ENCODE results near the gene KIF27. TPM values are rescaled to one million over a fixed set of nuclear protein-coding genes. Genes with fewer than 3 reads are reported as not detected.

KIF27 gene
- 11.6 to 13.7 TPM (median 13.2 TPM) in 3 replicates for total RNA-seq

- TF ChIP-seq, protein P1, sequence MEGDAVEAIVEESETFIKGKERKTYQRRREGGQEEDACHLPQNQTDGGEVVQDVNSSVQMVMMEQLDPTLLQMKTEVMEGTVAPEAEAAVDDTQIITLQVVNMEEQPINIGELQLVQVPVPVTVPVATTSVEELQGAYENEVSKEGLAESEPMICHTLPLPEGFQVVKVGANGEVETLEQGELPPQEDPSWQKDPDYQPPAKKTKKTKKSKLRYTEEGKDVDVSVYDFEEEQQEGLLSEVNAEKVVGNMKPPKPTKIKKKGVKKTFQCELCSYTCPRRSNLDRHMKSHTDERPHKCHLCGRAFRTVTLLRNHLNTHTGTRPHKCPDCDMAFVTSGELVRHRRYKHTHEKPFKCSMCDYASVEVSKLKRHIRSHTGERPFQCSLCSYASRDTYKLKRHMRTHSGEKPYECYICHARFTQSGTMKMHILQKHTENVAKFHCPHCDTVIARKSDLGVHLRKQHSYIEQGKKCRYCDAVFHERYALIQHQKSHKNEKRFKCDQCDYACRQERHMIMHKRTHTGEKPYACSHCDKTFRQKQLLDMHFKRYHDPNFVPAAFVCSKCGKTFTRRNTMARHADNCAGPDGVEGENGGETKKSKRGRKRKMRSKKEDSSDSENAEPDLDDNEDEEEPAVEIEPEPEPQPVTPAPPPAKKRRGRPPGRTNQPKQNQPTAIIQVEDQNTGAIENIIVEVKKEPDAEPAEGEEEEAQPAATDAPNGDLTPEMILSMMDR (IDR thresholded peaks at IDR 0.05; ENCODE audit: unreplicated experiment) = peak; percentile 59
- peak; percentile 99 for DNase-seq (ENCODE audit: low spot score in 2 of 2, unreplicated experiment in 2 of 2)
- H3K4me1 Mint-ChIP-seq = peaks cover 15% of the 10 kb centered on the region
- H3K27ac Mint-ChIP-seq = peak within 1 kb of the TSS; percentile 95
- no peaks in the 10 kb centered on the region for H3K27me3 Mint-ChIP-seq (ENCODE audit: low read depth)
- no peaks in the 10 kb centered on the region for H3K9me3 Mint-ChIP-seq
- H3K4me3 Mint-ChIP-seq = peak within 1 kb of the TSS; percentile 84
- peaks cover 2% of the 10 kb centered on the region for H3K36me3 Mint-ChIP-seq
Observed at GRCh38 chr9:83920927-83921707, at the start of gene KIF27. Gene KIF27, minus strand, starts transcription at chr9:83921432. Its CDS starts 5,841 bp downstream, at chr9:83915591.

DNA sequence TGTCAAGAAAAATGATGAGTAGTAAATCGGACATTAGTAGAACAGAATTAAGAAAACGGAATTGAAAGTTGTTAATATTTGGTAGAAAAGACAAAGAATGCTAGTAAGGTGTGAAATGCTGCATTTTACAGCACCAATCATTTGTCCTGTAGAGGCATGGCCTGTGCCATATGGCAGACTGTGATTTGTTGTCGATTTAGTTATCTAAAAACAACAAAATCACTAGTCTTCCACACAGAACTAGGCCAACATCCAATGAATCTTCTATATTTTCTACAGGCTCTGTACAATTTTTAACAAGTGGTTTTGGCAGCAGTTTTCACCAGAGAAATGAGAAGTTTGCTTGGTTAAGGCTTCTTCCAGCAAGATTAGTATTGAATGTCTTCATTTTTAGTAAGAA is 48.4 kb upstream of the KIF27 start:
- peaks cover 59% of the 10 kb centered on the region for H3K36me3 Mint-ChIP-seq
- H3K9me3 Mint-ChIP-seq = no peaks in the 10 kb centered on the region
- H3K27me3 Mint-ChIP-seq (ENCODE audit: low read depth) = no peaks in the 10 kb centered on the region
- DNase-seq (ENCODE audit: low spot score in 2 of 2, unreplicated experiment in 2 of 2) = no peak
- peaks cover 5% of the 10 kb centered on the region for H3K4me1 Mint-ChIP-seq
- H3K27ac Mint-ChIP-seq = no peak overlapping the region
- TF ChIP-seq, protein P1 (IDR thresholded peaks at IDR 0.05; ENCODE audit: unreplicated experiment) = no peak
- H3K4me3 Mint-ChIP-seq = no peak overlapping the region

DNA sequence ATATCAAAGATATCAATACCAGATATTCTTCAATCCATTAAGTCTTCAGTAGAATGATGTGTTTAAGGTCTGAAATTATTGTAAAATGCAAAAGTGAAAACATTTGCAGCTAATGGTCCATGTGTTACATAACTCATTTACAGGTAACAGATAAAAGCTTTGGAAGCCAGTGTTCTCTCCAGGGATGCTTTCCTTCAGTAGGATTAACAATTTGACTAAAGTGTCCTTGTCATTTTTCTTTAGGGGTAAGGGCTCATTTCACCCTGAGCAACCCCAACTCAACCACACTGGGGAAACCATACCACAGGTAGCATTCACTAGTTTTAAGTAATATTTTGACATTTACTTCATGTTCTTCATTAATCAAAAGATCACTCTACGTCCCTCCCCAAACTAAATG is 45.8 kb upstream of the KIF27 start:
- DNase-seq (ENCODE audit: low spot score in 2 of 2, unreplicated experiment in 2 of 2) = no peak
- H3K27me3 Mint-ChIP-seq (ENCODE audit: low read depth) = no peaks in the 10 kb centered on the region
- peaks cover 2% of the 10 kb centered on the region for H3K4me1 Mint-ChIP-seq
- H3K4me3 Mint-ChIP-seq = no peak overlapping the region
- TF ChIP-seq, protein P1 (IDR thresholded peaks at IDR 0.05; ENCODE audit: unreplicated experiment) = no peak
- no peaks in the 10 kb centered on the region for H3K9me3 Mint-ChIP-seq
- peaks cover 43% of the 10 kb centered on the region for H3K36me3 Mint-ChIP-seq
- H3K27ac Mint-ChIP-seq = peak overlapping the region; percentile 57

DNA sequence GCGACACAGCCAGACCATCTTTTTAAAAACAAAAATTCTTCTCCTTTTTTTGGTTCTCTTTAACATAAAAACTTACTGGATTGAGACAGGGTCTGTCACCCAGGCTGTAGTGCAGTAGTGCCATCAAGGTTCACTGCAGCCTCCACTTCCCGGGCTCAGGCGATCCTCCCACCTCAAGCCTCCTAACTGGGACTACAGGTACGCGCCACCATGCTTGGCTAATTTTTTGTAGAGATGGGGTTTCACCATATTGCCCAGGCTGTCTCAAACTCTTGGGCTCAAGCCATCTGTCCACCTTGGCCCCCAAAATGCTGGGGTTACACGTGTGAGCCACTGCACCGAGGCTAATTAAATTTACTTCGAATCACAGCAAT is 45.0 kb upstream of the KIF27 start:
- peak overlapping the region; percentile 47 for H3K27ac Mint-ChIP-seq

DNA sequence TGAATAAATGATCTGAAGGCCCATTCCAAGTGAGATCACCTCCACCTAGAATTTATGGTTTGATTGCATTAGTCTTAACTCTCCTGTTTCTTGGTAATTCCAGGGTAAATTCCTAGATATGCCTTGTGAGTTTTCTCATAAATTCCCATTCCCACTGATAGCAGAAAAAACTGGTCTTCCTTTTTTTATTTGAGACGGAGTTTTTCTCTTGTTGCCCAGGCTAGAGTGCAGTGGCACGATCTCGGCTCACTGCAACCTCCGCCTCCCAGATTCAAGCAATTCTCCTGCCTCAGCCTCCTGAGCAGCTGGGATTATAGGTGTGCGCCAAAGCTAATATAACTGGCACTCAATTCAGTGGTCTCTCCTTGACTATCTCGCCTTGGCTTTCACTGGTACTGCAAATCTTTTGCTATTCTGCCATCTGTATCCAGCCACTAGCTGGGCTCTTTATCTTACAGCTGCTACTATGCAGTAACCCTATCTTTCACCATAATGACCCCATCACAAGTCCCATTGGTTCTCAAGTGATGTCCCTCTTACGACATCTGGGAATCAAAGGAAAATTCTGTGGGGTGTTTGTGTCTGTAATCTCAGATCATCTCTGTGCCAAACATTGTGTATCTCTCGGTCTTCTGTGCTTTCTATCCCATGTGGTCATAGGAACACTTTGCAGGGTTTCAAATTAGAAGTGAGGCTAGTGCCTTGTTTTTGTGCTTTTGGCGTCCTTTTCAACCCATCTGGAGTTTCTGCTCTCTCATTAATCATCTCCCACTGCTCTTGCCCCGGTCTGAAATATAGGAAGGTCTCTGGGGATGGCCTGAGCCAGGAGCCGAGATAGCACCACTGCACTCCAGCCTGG is 44.3 kb upstream of the KIF27 start:
- Mint-ChIP-seq H3K4me3 (no peak overlapping the region), H3K9me3 (no peaks in the 10 kb centered on the region), H3K4me1 (peaks cover 4% of the 10 kb centered on the region), H3K36me3 (peaks cover 28% of the 10 kb centered on the region), H3K27ac (peak overlapping the region; percentile 47), H3K27me3 (ENCODE audit: low read depth) (no peaks in the 10 kb centered on the region)
- no peak for DNase-seq (ENCODE audit: low spot score in 2 of 2, unreplicated experiment in 2 of 2)
- TF ChIP-seq, protein P1 (IDR thresholded peaks at IDR 0.05; ENCODE audit: unreplicated experiment) = no peak

More for the DNA sequence above, 45.0 kb upstream of the KIF27 start:
- H3K4me3 Mint-ChIP-seq = no peak overlapping the region
- H3K4me1 Mint-ChIP-seq = peaks cover 3% of the 10 kb centered on the region
- DNase-seq (ENCODE audit: low spot score in 2 of 2, unreplicated experiment in 2 of 2) = no peak
- no peaks in the 10 kb centered on the region for H3K27me3 Mint-ChIP-seq (ENCODE audit: low read depth)
- peaks cover 34% of the 10 kb centered on the region for H3K36me3 Mint-ChIP-seq
- H3K9me3 Mint-ChIP-seq = no peaks in the 10 kb centered on the region
- TF ChIP-seq, protein P1 (IDR thresholded peaks at IDR 0.05; ENCODE audit: unreplicated experiment) = no peak
